SH-SY5Y (cell line): Measurements from ENCODE around the gene PDHX.

ENCODE experiments used
- GATA2 ChIP-seq: IDR thresholded peaks from 2 replicates; pipeline ENCODE4 v1.6.1; 2011; ENCODE audit warnings: mild to moderate bottlenecking, low read depth, low read length
- GATA3 ChIP-seq: IDR thresholded peaks from 2 replicates; pipeline ENCODE4 v1.6.1; 2011; ENCODE audit warnings: low read depth, mild to moderate bottlenecking, low read length, moderate library complexity

DNA sequence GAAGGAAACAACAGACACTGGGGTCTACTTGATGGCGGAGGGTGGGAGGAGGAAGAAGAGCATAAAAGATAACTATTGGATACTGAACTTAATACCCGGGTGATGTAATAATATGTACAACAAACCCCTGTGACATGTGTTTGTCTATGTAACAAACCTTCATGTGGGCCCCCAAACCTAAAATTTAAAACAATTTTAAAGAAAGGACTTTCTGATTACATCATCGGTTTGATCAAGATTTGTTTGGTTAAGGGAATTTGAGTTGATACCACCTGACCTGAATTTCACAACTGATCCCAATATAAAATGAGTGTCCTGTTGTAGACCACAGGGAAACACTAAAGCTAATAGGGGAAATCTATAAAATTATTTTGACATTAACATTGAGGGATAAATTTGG lies 34.5 kb upstream of the PDHX start:
- TF ChIP-seq GATA2, result no peak
- TF ChIP-seq GATA3, result no peak
